ENCODE measurements around the gene AP2A2.

The AP2A2 gene

GRCh38 chr11:898540-899190 lies 27.0 kb upstream of the AP2A2 start:
- Histone ChIP-seq H3K4me2 (ENCODE audit: low read depth, low read length, poor library complexity, severe bottlenecking) (no peak overlapping the region), H3K36me3 (ENCODE audit: insufficient read depth, low read length) (peaks cover 37% of the 10 kb centered on the region; the same call in 1 of the 2 replicates), H3K4me3 (ENCODE audit: low read length, poor library complexity, severe bottlenecking) (no peak overlapping the region), H3F3A (ENCODE audit: low read depth) (no peaks in the 10 kb centered on the region), H3K4me1 (ENCODE audit: insufficient read depth, low read length, poor library complexity, severe bottlenecking) (no peaks in the 10 kb centered on the region), H3K79me2 (ENCODE audit: insufficient read depth, low read length) (no peaks in the 10 kb centered on the region), H3K9ac (ENCODE audit: low read depth, low read length, poor library complexity, severe bottlenecking) (no peak overlapping the region), H2AFZ (ENCODE audit: low read length) (no peak overlapping the region), H3K27me3 (ENCODE audit: insufficient read depth, low read length, poor library complexity, severe bottlenecking) (no peaks in the 10 kb centered on the region), H3K9me2 (replicated peaks; ENCODE audit: low read depth, low read length) (no peaks in the 10 kb centered on the region), H3K9me3 (ENCODE audit: insufficient read depth, low read depth, low read length) (no peaks in the 10 kb centered on the region), H4K20me1 (ENCODE audit: insufficient read depth, low read length, poor library complexity, severe bottlenecking) (no peaks in the 10 kb centered on the region)
- TF ChIP-seq CTCF (conservative IDR thresholded peaks at IDR 0.05; ENCODE audit: low read length) (no peak), EZH2phosphoT487 (IDR thresholded peaks at IDR 0.05; ENCODE audit: borderline replicate concordance) (no peak)

GRCh38 chr11:899724-900123 lies 25.9 kb upstream of the AP2A2 start:
- TF ChIP-seq CTCF (conservative IDR thresholded peaks at IDR 0.05; ENCODE audit: low read length) (no peak), EZH2phosphoT487 (IDR thresholded peaks at IDR 0.05; ENCODE audit: borderline replicate concordance) (no peak)
- Histone ChIP-seq H4K20me1 (ENCODE audit: insufficient read depth, low read length, poor library complexity, severe bottlenecking) (no peaks in the 10 kb centered on the region), H3K36me3 (ENCODE audit: insufficient read depth, low read length) (peaks cover 44% of the 10 kb centered on the region; the same call in 1 of the 2 replicates)

DNA sequence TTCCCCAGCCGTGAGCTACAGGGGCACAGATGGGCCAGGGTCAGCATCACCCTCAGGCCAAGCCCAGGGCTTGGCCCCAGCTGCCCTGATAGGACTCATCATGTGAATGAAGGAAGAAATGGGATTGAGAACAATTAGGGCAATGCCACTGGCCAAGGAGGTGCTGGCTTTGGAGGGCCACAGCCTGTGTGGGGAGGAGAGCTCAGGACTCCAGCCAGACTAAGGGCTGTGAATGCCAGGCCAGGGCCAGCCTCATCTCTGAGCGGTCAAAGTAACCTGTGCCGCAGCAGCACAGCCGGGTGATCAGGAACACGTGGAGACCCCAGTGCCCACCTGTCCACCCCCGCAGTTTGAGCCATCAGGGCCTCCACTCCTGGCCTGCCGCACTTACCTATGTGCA lies 25.1 kb upstream of the AP2A2 start:
- Histone ChIP-seq H4K20me1 (ENCODE audit: insufficient read depth, low read length, poor library complexity, severe bottlenecking) (no peaks in the 10 kb centered on the region), H3K4me3 (ENCODE audit: low read length, poor library complexity, severe bottlenecking) (no peak overlapping the region), H3F3A (ENCODE audit: low read depth) (no peaks in the 10 kb centered on the region), H3K27me3 (ENCODE audit: insufficient read depth, low read length, poor library complexity, severe bottlenecking) (no peaks in the 10 kb centered on the region), H2AFZ (ENCODE audit: low read length) (no peak overlapping the region), H3K9ac (ENCODE audit: low read depth, low read length, poor library complexity, severe bottlenecking) (no peak overlapping the region), H3K4me1 (ENCODE audit: insufficient read depth, low read length, poor library complexity, severe bottlenecking) (no peaks in the 10 kb centered on the region), H3K9me3 (ENCODE audit: insufficient read depth, low read depth, low read length) (no peaks in the 10 kb centered on the region), H3K36me3 (ENCODE audit: insufficient read depth, low read length) (peaks cover 44% of the 10 kb centered on the region; the same call in 1 of the 2 replicates), H3K4me2 (ENCODE audit: low read depth, low read length, poor library complexity, severe bottlenecking) (no peak overlapping the region), H3K9me2 (replicated peaks; ENCODE audit: low read depth, low read length) (no peaks in the 10 kb centered on the region), H3K79me2 (ENCODE audit: insufficient read depth, low read length) (no peaks in the 10 kb centered on the region)
- TF ChIP-seq EZH2phosphoT487 (IDR thresholded peaks at IDR 0.05; ENCODE audit: borderline replicate concordance), result no peak
- TF ChIP-seq CTCF (conservative IDR thresholded peaks at IDR 0.05; ENCODE audit: low read length), result no peak

More at GRCh38 chr11:899724-900123, 25.9 kb upstream of the AP2A2 start:
- H3K4me3 ChIP-seq (ENCODE audit: low read length, poor library complexity, severe bottlenecking), result no peak overlapping the region
- H3K9me2 ChIP-seq (replicated peaks; ENCODE audit: low read depth, low read length), result no peaks in the 10 kb centered on the region
- no peaks in the 10 kb centered on the region for H3K27me3 ChIP-seq (ENCODE audit: insufficient read depth, low read length, poor library complexity, severe bottlenecking)
- no peaks in the 10 kb centered on the region for H3K79me2 ChIP-seq (ENCODE audit: insufficient read depth, low read length)
- H3F3A ChIP-seq (ENCODE audit: low read depth), result no peaks in the 10 kb centered on the region
- H3K4me1 ChIP-seq (ENCODE audit: insufficient read depth, low read length, poor library complexity, severe bottlenecking), result no peaks in the 10 kb centered on the region
- H2AFZ ChIP-seq (ENCODE audit: low read length), result no peak overlapping the region
- no peak overlapping the region for H3K4me2 ChIP-seq (ENCODE audit: low read depth, low read length, poor library complexity, severe bottlenecking)
- no peak overlapping the region for H3K9ac ChIP-seq (ENCODE audit: low read depth, low read length, poor library complexity, severe bottlenecking)
- H3K9me3 ChIP-seq (ENCODE audit: insufficient read depth, low read depth, low read length), result no peaks in the 10 kb centered on the region

Measured in Loucy (cell line).